Endodermal cell (in vitro differentiated cells): ENCODE results near the gene HMGCS2. TPM values are rescaled to one million over a fixed set of nuclear protein-coding genes. Genes with fewer than 3 reads are reported as not detected.
"Not testable (repeated sequence)": the region's sequence is repeated elsewhere in the genome, so short reads cannot be mapped to it uniquely, and the experiment has no call there.

Experiments used
- DNase-seq: peaks from one replicate; pipeline ENCODE4 v3.0.0-alpha.2; 2017
- H3K27ac ChIP-seq: 2 replicates; pipeline ENCODE4 v1.5.1; 2013; ENCODE audit warnings: mild to moderate bottlenecking, low read depth, low read length, moderate library complexity
- H3K27me3 ChIP-seq: 2 replicates; pipeline ENCODE4 v1.6.1; 2013; ENCODE audit warnings: mild to moderate bottlenecking, low read length, moderate library complexity; ENCODE audit not compliant: insufficient read depth, control insufficient read depth, poor library complexity, severe bottlenecking
- H3K36me3 ChIP-seq: 2 replicates; pipeline ENCODE4 v1.7.0; 2013; ENCODE audit warnings: mild to moderate bottlenecking, low read length, moderate library complexity; ENCODE audit not compliant: control insufficient read depth, insufficient read depth
- H3K4me1 ChIP-seq: one replicate; pipeline ENCODE4 v1.7.0; 2013; ENCODE audit warnings: low read length; ENCODE audit not compliant: control insufficient read depth, insufficient read depth
- H3K4me3 ChIP-seq: 2 replicates; pipeline ENCODE4 v1.5.1; 2013; ENCODE audit warnings: mild to moderate bottlenecking, low read length, moderate library complexity
- H3K9ac ChIP-seq: 2 replicates; pipeline ENCODE4 v1.6.1; 2013; ENCODE audit warnings: mild to moderate bottlenecking, low read length, moderate library complexity; ENCODE audit not compliant: poor library complexity, severe bottlenecking; ENCODE audit errors: extremely low read depth
- H3K9me3 ChIP-seq: 2 replicates; pipeline ENCODE4 v1.6.1; 2013; ENCODE audit warnings: mild to moderate bottlenecking, low read length, moderate library complexity; ENCODE audit not compliant: control insufficient read depth
- H3K27ac Mint-ChIP-seq: 2 replicates; pipeline ENCODE4 v1.8.0; 2020; ENCODE audit warnings: mixed read lengths
- H3K27me3 Mint-ChIP-seq: 2 replicates; pipeline ENCODE4 v1.8.0; 2021; ENCODE audit warnings: mild to moderate bottlenecking, mixed read lengths; ENCODE audit not compliant: insufficient read depth
- H3K36me3 Mint-ChIP-seq: 2 replicates; pipeline ENCODE4 v1.8.0; 2020; ENCODE audit warnings: low read depth, mixed read lengths
- H3K4me1 Mint-ChIP-seq: 2 replicates; pipeline ENCODE4 v1.8.0; 2020; ENCODE audit warnings: mixed read lengths
- H3K4me3 Mint-ChIP-seq: 2 replicates; pipeline ENCODE4 v1.8.0; 2020; ENCODE audit warnings: mild to moderate bottlenecking, moderate library complexity, mixed read lengths
- H3K9me3 Mint-ChIP-seq: 2 replicates; pipeline ENCODE4 v1.8.0; 2020; ENCODE audit warnings: mild to moderate bottlenecking, mixed read lengths
- WGBS, 2 experiments: methylation state at CpG; one replicate each; pipeline versions ENCODE4 v1.1.5 to v1.1.7; 2013; ENCODE audit warnings: missing lambda C conversion rate in 2 of 2, mixed read lengths in 1 of 2; ENCODE audit not compliant: insufficient coverage in 1 of 2, insufficient read length in 1 of 2; 5-methylcytosine and 5-hydroxymethylcytosine counted together
- total RNA-seq, 2 donors: library from RNA; stranded (reverse); fragmentation: NEBNext Ultra II Directional in 1 of 2; extraction: Animal tissue kit (Norgen Biotek cat#: 25700) in 1 of 2; gene quantifications; 2 replicates in 1 of 2; 3 replicates in 1 of 2; pipeline ENCODE4 v1.2.1, GENCODE V29; 2021
- TF ChIP-seq, protein P1 (sequence below): fragments of 200-600 bp; sonication (generic); conservative IDR thresholded peaks from 2 replicates; pipeline ENCODE4 v1.5.0; 2021; ENCODE audit warnings: antibody characterized with exemption, mild to moderate bottlenecking

Gene HMGCS2
- total RNA-seq, 2 donors from 2014 or later = not detected

DNA sequence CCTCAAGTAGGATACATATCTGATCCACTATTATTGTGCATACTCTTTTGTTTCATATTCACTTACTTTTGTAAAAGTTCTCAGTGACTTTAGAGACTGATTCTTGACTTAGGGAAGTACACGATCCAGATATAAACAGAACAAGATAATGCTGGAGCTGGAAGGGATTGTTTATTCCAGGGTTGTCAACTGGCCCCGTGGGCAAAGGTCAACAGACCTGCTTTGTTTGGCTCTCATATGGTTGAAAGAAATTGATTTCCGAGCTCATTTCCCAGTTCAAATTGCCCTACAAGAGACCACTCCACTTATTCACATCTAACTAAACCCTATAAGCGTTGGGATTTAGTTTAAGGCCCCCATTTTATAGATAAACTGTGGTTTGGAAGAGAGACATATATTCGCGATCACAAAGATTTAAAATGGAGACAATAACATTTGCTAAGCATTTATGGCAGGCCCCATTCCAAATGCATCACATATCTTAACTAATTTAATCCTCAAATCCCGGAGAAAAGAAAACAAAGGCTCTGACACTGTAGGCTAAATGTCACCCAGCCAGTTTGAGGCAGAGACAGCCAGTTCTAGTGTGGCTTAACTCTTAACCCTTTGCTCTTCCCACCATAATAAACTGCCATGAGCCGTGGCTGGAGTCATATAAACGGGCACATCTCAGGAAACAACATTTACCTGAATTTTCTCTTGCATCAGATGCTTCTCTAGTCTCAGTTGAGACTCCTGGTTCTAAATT lies 21.9 kb upstream of the HMGCS2 start:
- H3K4me1 ChIP-seq = peaks cover 4% of the 10 kb centered on the region
- TF ChIP-seq, protein P1, sequence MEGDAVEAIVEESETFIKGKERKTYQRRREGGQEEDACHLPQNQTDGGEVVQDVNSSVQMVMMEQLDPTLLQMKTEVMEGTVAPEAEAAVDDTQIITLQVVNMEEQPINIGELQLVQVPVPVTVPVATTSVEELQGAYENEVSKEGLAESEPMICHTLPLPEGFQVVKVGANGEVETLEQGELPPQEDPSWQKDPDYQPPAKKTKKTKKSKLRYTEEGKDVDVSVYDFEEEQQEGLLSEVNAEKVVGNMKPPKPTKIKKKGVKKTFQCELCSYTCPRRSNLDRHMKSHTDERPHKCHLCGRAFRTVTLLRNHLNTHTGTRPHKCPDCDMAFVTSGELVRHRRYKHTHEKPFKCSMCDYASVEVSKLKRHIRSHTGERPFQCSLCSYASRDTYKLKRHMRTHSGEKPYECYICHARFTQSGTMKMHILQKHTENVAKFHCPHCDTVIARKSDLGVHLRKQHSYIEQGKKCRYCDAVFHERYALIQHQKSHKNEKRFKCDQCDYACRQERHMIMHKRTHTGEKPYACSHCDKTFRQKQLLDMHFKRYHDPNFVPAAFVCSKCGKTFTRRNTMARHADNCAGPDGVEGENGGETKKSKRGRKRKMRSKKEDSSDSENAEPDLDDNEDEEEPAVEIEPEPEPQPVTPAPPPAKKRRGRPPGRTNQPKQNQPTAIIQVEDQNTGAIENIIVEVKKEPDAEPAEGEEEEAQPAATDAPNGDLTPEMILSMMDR = no peak
- H3K27me3 Mint-ChIP-seq = no peaks in the 10 kb centered on the region
- peaks cover 20% of the 10 kb centered on the region for H3K4me1 Mint-ChIP-seq
- H3K36me3 Mint-ChIP-seq = no peaks in the 10 kb centered on the region
- H3K36me3 ChIP-seq = no peaks in the 10 kb centered on the region
- peaks cover 3% of the 10 kb centered on the region for H3K9me3 Mint-ChIP-seq
- DNase-seq = no peak
- no peaks in the 10 kb centered on the region for H3K9me3 ChIP-seq
- H3K4me3 Mint-ChIP-seq = no peak overlapping the region
- H3K9ac ChIP-seq = no peak overlapping the region
- peak overlapping the region; percentile 82 for H3K27ac Mint-ChIP-seq
- H3K4me3 ChIP-seq = peak overlapping the region; percentile 23
- peak overlapping the region; percentile 36 for H3K27ac ChIP-seq
- no peaks in the 10 kb centered on the region for H3K27me3 ChIP-seq
- 72 to 93% methylated on average over 6 to 9 of the region's 9 CpGs for WGBS, 2 experiments

DNA sequence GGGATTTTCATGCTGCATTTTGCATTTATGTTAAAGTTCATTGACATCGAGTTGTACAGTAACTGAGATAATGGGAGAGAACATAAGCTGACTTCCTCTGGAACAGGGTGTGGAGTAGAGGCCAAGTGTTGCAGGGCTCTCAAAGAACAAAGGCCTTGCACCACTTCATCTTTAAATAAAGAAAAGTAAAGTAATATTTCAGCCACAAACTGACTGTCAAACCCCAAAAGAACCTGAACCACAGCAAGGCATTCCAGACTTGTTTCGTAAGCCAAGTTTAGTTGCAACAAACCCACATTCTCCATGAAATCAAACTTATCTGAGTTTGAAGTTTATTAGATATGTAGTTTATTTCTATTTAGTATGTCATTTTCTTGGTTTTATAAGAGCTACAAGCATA lies 19.1 kb upstream of the HMGCS2 start:
- Mint-ChIP-seq H3K27me3 (no peaks in the 10 kb centered on the region), H3K27ac (no peak overlapping the region), H3K4me1 (peaks cover 23% of the 10 kb centered on the region), H3K9me3 (peaks cover 3% of the 10 kb centered on the region), H3K4me3 (no peak overlapping the region), H3K36me3 (no peaks in the 10 kb centered on the region)
- Histone ChIP-seq H3K4me1 (peaks cover 10% of the 10 kb centered on the region), H3K36me3 (no peaks in the 10 kb centered on the region), H3K9me3 (no peaks in the 10 kb centered on the region), H3K27me3 (no peaks in the 10 kb centered on the region), H3K27ac (no peak overlapping the region), H3K4me3 (no peak overlapping the region), H3K9ac (no peak overlapping the region)
- DNase-seq = no peak
- TF ChIP-seq, protein P1 = no peak
- WGBS, 2 experiments = 43% methylated on average over 2 of the region's 2 CpGs; no CpG with 5 or more reads in 1 of the 2 experiments

DNA sequence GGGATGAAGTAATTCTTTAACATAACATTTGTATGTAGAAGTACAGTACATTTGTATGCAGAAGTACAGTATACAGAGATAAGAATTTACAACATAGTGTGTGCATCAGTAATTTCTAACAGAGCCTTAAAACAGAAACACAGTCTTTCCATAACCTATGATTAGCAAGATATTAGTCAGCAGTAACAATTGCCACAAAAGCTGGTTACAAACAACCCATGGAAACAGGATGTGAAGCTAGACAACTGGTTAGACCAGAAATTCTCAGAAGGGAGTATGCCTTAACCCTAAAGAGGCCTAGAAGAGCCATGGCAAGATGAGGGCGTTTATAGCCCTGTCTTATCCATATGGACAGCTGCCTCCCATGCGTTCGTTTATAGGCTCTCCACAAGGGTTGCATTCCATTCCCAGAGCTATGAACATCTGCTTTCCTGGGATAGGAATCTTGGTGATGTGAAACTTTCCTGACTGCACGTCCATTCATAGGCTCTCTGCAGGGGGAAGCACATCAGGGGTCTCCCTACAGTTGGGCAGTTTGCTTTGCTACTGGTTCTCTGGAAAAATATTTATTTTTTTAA lies 17.9 kb upstream of the HMGCS2 start:
- H3K27ac Mint-ChIP-seq, H3K4me3 ChIP-seq, H3K27me3 Mint-ChIP-seq, H3K9me3 Mint-ChIP-seq, H3K9ac ChIP-seq, H3K9me3 ChIP-seq, H3K36me3 ChIP-seq, H3K27me3 ChIP-seq, H3K4me3 Mint-ChIP-seq, H3K27ac ChIP-seq, H3K36me3 Mint-ChIP-seq, DNase-seq: not testable (repeated sequence)
- 57 to 96% methylated on average over 1 to 4 of the region's 4 CpGs for WGBS, 2 experiments
- H3K4me1 ChIP-seq = peaks cover 10% of the 10 kb centered on the region
- H3K4me1 Mint-ChIP-seq = peaks cover 22% of the 10 kb centered on the region

DNA sequence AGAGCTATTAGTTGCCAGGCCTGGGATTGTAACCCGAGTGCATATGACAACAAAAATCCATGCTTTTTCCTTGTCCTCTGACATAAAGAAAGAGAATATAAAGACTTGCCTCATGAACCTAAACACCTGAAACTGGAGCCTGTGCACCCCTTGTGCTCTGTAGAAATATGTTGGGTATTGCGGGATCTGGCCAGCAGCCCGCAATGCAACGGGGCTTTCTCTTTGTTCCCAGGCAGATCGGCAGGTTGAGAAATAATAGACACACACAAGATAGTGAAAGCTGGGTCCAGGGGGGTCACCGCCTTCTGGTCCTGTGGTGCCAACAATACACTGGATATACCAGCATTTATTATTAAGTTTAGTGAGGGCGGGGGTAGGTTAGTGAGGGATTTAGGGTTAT lies 17.3 kb upstream of the HMGCS2 start:
- not testable (repeated sequence) for H3K9ac ChIP-seq, H3K4me3 ChIP-seq
- H3K4me1 Mint-ChIP-seq = peaks cover 17% of the 10 kb centered on the region

More for the DNA sequence above, 17.3 kb upstream of the HMGCS2 start:
- not testable (repeated sequence) for DNase-seq, H3K9me3 Mint-ChIP-seq, H3K4me3 Mint-ChIP-seq, H3K27ac Mint-ChIP-seq, H3K4me1 ChIP-seq, H3K27ac ChIP-seq, H3K9me3 ChIP-seq, H3K27me3 ChIP-seq, H3K36me3 Mint-ChIP-seq, H3K36me3 ChIP-seq, H3K27me3 Mint-ChIP-seq
- WGBS, 2 experiments = 99 to 100% methylated on average over 1 to 4 of the region's 7 CpGs
